Neural cell (in vitro differentiated cells): ENCODE results near the gene SPHKAP.

ENCODE experiments used
- CTCF ChIP-seq: fragments of 450-650 bp; IDR thresholded peaks from 2 replicates; pipeline ENCODE4 v1.5.1; 2014; ENCODE audit warnings: antibody characterized with exemption, mild to moderate bottlenecking, moderate library complexity; ENCODE audit not compliant: poor library complexity, severe bottlenecking
- EP300 ChIP-seq: fragments of 450-650 bp; conservative IDR thresholded peaks from 2 replicates; pipeline ENCODE4 v1.6.1; 2014; ENCODE audit warnings: antibody characterized with exemption, mild to moderate bottlenecking, moderate library complexity; ENCODE audit not compliant: poor library complexity, severe bottlenecking
- EZH2 ChIP-seq: fragments of 200-600, 300-800 bp; shearing (Covaris generic), sonication (generic); IDR thresholded peaks from 2 replicates; pipeline ENCODE4 v1.6.1; 2014; ENCODE audit warnings: antibody characterized with exemption, low read length, borderline replicate concordance, mild to moderate bottlenecking; ENCODE audit not compliant: insufficient read depth, poor library complexity, severe bottlenecking
- MXI1 ChIP-seq: fragments of 450-650 bp; conservative IDR thresholded peaks from 2 replicates; pipeline ENCODE4 v1.6.1; 2014; ENCODE audit warnings: antibody characterized with exemption, mild to moderate bottlenecking; ENCODE audit not compliant: poor library complexity, severe bottlenecking
- POLR2AphosphoS5 ChIP-seq: IDR thresholded peaks from 2 replicates; pipeline ENCODE4 v1.6.1; 2012
- RAD21 ChIP-seq: fragments of 450-650 bp; conservative IDR thresholded peaks from 2 replicates; pipeline ENCODE4 v1.6.1; 2014; ENCODE audit warnings: antibody characterized with exemption, mild to moderate bottlenecking, moderate library complexity
- TAF1 ChIP-seq: IDR thresholded peaks from 2 replicates; pipeline ENCODE4 v1.6.1; 2012; ENCODE audit warnings: low read depth
- TF ChIP-seq, protein P1 (sequence below): IDR thresholded peaks from 2 replicates; pipeline ENCODE4 v1.6.1; 2012; ENCODE audit warnings: borderline replicate concordance

DNA sequence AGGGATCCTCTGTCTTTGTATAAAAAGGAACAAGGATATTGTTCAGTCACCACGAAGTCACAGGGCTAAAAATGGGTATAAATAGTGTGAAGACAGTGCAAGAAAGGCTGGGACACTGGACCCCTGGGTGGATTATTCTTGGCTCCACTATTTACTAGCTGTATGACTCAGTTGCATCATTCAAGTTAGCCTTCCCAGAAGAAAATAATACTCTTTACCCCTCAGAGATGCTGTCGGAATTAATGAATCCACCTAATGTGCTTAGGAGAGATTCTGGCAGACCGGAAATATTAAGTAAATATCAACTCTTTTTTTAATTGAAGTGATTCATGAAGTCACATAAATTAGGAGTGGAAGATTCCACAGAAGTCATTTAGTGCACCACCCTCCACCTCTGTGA lies 98.9 kb downstream of the SPHKAP start:
- no peak for TF ChIP-seq CTCF
- TF ChIP-seq RAD21 = no peak
- no peak for TF ChIP-seq EP300
- no peak for TF ChIP-seq EZH2
- TF ChIP-seq POLR2AphosphoS5 = no peak
- no peak for TF ChIP-seq TAF1
- TF ChIP-seq, protein P1, sequence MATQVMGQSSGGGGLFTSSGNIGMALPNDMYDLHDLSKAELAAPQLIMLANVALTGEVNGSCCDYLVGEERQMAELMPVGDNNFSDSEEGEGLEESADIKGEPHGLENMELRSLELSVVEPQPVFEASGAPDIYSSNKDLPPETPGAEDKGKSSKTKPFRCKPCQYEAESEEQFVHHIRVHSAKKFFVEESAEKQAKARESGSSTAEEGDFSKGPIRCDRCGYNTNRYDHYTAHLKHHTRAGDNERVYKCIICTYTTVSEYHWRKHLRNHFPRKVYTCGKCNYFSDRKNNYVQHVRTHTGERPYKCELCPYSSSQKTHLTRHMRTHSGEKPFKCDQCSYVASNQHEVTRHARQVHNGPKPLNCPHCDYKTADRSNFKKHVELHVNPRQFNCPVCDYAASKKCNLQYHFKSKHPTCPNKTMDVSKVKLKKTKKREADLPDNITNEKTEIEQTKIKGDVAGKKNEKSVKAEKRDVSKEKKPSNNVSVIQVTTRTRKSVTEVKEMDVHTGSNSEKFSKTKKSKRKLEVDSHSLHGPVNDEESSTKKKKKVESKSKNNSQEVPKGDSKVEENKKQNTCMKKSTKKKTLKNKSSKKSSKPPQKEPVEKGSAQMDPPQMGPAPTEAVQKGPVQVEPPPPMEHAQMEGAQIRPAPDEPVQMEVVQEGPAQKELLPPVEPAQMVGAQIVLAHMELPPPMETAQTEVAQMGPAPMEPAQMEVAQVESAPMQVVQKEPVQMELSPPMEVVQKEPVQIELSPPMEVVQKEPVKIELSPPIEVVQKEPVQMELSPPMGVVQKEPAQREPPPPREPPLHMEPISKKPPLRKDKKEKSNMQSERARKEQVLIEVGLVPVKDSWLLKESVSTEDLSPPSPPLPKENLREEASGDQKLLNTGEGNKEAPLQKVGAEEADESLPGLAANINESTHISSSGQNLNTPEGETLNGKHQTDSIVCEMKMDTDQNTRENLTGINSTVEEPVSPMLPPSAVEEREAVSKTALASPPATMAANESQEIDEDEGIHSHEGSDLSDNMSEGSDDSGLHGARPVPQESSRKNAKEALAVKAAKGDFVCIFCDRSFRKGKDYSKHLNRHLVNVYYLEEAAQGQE = no peak
- TF ChIP-seq MXI1 = no peak
